ENCODE data around the gene TPX2.
"Not testable (repeated sequence)": the region's sequence is repeated elsewhere in the genome, so short reads cannot be mapped to it uniquely, and the experiment has no call there.

TPX2 gene

DNA sequence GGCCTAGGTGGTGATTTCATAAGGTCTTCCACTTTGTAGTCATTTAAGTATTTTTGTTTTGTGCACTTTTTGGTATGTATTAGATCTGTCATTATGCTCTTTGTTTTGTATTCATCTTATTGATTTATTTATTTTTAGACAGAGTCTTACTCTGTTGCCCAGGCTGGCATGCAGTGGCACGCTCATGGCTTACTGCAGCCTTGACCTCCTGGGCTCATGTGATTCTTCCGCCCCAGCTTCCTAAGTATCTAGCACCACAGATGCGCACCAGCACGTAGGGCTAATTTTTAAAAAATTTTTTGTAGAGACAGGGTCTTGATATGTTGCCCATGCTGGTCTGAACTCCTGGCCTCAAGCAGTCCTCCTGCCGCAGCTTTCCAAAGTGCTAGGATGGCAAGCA is 30.6 kb downstream of the TPX2 start:
- no peak for DNase-seq

DNA sequence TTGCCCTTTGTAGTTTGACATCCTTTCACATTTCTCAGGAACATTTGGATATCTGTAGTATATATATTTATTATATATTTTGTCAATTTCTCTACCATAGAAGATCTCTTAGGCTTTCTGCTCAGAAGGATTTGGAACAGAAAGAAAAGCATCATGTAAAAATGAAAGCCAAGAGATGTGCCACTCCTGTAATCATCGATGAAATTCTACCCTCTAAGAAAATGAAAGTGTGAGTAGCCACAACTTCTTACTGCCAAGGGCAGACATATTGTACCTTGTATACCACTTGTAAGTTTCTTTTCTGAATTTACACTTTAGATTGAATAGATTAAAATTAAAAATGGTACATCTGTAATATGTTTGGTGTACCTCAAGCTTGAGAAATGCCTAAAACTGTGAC is 31.2 kb downstream of the TPX2 start:
- no peak for DNase-seq

DNA sequence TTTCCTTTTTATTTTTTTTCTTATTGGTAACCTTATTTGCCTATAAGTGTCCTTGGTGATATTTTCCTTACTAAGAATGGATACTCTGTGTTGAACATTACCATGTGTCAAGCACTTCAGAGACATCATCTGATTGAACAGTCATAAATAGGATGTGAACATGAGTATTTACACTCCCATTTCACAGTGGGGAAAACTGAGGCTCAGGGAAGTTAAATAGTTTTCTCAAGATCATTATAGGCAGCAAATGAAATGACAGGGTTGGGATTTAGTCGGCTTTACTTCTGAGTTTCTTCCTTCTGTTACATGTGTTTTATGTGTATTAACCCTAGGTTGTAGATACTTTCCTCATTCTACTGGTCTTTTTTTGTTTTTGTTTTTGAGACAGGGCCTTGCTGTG is 35.3 kb downstream of the TPX2 start:
- DNase-seq, result no peak

DNA sequence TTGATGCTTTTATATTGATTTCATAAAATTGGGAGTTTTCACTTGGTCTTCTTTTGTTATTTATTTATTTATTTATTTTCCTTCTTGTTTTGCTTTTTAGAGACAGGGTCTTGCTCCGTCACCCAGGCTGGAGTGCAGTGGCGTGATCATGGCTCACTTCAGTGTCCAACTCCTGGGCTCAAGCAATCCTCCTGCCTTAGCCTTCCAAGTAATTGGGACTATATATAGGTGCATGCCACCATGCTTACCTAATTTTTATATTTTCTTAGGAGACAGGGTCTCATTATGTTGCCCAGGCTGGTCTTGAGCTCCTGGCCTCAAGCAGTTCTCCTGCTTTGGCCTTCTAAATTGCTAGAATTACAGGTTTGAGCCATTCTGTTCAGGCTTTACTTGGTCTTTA is 41.7 kb downstream of the TPX2 start:
- DNase-seq, result no peak

DNA sequence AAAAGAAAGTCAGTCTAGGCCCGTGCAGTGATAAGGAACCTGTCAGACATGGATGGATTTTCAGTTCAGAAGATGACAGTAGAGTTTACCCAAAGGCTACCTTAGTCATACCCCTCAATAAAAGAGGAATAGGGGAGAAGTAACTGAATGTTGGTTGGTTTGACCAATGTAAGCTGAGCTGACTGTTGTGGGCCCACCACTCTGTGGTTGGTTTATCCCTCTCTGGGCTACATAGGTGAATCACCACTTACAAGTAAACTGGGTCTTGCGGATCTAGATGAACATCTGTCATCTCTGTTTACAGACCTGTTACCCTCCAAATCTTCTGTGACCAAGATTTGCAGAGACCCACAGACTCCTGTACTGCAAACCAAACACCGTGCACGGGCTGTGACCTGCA is 42.9 kb downstream of the TPX2 start:
- DNase-seq, result no peak

DNA sequence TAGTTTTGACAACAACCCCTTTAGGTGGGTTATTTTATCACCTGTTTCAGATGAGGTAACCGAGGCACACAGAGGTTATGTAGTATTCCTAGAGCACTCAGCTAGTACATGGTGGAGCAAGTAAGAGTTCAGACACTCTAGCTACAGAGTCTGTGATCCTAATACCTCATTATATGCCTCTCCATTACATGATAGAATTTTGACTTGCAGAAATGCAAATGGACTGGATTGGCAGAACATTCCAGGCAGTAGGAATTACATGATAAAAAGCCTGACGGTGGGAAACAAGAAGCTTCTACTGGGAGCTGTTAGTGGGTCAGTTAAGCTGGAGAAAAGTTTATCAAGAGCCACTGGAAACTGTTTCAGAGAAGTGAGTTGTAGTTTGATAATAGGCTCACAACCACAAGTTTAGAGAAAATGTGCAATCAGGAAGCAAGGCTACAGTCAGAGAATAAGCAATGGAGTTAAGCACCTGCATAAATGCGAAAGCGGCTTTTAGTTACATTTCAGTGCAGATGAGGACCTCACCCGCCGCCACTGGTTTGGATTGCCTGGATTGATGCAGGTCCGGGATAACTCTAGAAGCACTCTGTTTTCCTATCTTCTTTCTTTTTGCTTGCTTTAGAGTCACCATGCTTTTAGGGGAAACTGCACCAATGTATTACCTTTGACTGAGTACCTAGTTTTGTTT is 45.4 kb downstream of the TPX2 start:
- DNase-seq, result no peak

DNA sequence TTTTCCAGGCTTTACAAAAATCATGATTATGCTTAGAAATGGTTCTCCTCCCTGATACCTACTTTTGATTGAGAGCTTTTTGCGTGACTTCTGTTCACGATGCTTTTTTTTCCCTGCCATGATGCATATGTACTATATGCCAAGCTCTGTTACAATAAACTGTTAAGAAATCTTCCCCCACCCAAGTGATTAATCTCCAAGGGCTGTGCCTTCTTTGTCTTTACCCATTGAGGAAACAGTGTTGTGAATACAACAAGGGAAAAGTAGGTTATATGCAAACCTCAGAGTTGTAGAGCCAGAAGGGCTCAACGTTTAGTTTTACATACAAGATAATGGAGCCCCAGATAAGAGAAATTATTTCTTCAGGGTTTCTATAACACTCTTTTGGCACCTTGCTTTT is 46.0 kb downstream of the TPX2 start:
- no peak for DNase-seq

DNA sequence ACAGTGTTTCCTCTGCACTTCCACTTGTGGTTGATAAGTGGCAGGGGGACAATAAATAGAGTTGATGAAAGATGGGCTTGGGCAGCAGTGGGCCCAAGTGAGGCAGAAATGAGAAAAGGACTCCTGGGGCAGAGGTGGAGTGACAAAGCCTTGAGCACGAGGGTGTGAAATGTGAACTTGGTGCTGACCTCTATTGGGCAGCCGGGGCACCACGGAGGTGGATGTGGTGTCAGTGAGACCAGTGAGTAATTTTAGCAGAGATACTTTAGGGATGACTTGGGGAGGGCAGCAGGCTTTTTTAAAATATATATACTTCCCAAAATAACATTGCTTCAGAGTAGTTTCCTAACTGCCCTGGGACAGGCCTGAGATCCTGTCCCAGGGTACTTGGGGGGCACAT is 49.5 kb downstream of the TPX2 start:
- DNase-seq, result no peak

DNA sequence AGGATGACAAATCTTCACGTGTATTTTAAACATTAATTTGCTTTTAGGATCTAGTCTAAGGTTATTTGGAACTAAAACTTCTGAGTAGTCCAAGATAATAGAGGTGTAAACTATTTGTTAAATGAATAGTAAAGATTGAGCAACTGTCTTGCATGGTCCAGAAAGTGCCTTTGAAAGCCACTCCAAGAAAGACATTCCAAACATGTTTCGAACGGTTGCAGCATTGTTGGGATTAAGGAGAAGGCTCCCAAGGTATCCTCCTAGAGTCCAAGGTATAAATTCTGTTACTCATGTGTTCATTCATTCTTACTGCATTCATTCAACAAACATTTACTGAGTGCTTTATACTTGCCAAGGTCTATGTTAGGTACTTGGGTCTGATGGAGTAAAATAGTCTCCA is 51.3 kb downstream of the TPX2 start:
- no peak for DNase-seq

DNA sequence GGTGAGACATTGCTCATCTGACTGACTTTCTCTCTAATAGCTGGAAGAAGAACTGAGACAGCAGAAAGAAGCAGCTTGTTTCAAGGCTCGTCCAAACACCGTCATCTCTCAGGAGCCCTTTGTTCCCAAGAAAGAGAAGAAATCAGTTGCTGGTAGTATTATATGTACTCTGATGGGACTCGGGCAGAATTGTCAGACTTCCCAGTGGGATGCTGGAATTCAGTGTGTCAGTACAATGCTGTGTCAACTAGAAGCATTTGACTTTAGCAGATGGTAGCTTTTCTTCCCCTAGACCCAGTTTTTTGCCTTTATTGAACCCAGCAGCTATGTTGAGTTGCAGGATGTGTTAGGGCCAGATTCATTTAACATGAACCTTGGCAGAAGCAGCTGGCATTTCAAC is 58.3 kb downstream of the TPX2 start:
- DNase-seq, result no peak

DNA sequence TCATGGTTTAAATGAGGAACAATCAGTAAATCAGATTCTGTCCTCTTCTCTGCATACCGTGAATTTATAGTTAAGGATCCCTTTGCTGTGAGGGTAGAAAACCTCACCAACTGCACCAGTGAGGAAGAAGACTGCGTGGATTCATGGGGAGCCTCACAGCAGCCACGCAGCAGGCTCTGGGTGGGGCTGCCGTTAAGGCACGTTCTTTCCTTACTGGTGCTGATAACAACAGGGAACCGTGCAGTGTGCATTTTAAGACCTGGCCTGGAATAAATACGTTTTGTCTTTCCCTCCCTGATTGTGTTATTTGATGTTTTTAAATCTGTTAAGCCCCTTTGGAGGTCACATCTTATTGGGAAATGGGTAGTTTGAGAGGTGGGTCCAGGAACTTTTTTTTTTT is 62.4 kb downstream of the TPX2 start:
- DNase-seq, result no peak

DNA sequence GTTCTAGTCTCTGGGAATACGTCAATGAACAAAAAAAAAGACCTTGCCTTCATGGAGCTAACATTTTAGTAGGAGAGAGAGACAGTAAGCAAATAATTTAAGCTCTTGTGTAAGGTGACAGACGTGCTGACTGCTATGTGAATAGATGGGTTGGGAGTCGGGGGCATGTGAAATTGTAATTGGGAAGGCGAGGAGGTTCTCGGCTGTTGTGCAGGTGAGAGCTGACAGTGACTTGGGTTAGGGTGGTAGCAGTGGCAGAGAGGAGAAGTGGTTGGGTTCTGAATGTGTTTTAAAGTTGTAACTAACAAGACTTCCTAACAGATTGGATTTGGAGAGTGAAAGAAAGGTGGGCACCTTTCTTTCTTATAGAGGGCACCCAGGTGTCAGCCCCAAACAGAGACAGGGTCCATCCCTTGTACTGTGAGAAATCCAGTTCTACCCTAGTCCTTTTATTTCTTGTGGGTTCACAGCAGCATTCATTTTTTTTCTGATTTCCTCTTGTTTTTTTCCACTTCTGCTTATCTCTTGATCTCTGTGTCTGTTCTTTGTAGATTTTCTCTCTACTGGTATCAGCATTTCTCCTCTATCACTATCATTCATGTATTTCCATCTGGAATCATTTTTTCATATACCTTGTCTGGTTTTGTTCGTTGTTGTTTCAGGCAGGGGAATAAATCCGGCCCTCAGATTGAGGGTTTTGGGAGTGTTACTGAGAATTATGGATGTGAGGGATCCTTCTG is 64.6 kb downstream of the TPX2 start:
- DNase-seq, result no peak

DNA sequence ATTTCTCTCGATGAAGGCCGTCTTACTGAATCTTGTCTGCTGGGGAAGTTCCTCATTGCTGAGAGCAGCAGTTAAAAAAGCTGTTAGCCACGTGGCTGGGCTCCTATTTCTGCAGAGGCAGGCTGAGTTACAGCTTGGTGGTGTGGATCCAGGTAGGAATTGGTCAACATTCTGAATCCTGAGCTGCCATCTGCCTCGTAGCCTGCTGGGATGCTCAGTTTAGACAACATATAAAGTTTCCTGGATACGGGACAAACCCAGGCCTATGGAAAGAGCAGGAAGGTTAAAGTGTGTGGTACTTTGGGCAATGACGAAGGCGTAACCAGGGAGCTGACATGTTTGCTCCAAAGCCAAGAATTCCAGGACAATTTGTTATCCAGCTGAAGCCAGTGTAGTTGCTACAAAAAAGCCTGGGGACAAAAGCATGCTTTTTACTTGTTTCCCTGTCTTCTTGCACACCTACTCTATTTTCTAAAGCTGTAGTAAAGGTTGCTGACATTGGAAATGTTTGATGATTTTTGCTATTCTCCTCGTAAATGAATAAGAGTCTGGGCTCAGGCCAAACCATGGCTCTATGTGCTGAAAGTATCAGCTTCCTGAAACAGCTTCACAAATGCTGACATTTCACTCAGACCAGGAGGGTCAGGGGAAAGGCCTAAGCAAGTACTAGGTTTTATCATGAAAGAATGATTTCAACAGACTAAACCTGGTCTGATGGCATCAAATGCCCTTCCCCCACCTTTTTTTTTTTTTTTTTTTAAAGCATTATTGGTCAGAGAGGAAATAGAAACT is 67.7 kb downstream of the TPX2 start:
- no peak for DNase-seq

DNA sequence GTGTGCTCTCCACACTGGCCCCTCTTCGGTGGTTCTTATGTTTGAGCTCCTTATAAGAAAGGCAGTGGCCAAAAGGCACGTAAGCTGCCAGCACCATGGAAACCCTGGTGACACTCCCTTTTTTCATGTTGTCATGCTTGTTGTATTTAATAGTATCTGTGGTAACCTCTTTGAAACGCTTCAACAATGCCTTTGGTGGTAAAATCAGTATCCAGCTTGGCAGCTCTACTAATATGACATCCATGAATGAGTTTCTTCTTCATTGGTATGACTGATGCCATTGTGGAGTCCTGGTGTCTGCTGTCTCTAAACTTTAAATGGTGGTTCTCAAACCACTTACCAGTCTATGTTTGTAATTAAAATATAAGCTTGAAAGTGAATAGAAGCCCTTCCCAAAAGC is 69.4 kb downstream of the TPX2 start:
- DNase-seq, result no peak

DNA sequence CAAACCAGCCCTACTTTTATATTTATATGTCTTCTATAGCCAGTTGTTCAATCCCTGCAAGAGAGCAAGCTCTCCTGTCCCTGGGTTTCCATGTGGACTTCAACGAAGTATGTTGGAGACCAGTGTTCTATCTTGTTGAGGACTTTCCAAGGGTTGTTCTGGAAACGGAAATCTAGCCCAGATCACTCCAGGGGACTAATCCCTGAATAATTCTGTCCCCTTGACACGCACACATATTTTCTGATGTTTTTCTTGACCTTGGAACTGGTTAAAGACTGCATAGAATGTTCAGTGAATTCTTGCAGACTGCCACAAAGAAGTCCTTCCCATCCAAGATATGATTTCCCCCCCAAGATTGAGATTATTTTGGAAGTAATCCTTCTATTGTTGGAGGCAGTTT is 70.6 kb downstream of the TPX2 start:
- no peak for DNase-seq

DNA sequence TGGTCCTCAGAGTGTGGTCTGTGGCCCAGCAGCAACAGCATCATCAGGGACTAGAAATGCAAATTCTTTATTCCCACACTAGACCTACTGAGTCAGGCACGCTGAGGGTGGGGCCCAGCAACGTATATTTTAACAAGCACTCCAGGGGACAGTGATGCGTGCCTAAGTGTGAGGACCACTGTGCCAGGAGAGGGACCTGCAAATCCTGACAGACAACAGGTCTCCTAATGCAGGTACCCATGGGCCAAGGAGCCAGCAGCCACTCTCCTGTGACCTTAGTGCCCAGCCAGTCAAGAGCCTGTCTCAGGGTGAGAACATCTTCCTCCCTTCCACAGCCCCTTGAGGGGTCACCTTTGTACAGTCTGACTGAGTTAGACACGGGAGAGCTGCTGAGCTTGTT is 72.1 kb downstream of the TPX2 start:
- DNase-seq, result no peak

DNA sequence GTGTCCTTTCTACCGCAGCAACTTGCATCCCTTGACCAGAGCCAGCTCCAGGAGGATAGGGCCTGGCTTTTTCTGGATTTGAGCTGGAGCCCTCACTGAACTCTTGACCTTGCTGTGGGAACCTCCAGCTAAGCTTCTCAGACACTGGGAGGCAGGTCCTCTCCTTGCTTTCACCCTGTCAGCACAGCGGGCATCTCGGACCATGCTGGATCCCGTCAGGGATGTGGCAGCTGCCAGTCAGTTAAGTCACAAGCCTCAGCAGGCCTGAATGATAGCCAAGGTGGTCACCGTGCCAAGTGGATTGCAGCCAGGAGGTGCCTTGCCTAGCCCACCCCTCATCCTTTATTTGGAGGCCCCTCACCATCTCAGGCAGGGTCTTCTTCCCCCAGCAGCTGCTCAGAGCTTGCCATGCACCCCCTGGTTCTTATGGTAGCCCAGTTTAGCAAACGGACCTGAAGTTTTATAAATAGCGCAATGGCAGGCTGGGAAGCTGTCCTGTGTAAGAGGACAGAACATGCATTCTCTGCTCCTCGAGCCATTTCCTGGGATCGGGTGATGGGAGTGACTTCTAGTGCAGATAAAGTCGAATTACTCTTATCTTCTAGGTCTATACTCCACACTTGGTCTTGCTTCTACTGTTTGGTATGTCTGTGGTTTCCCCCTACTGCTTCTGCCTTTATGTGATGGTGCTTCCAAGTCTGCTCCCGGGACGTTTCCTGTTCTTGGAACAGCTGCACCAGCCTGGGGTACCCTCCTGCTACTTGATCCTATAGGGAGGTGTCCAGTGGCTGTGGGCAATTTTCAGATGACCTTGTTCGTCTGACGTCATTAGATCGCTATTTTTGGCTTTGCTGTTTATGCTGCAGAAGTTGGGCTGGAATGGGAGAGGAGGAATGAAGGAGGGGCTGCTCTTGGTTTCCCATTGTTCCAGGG is 73.0 kb downstream of the TPX2 start:
- DNase-seq, result no peak

DNA sequence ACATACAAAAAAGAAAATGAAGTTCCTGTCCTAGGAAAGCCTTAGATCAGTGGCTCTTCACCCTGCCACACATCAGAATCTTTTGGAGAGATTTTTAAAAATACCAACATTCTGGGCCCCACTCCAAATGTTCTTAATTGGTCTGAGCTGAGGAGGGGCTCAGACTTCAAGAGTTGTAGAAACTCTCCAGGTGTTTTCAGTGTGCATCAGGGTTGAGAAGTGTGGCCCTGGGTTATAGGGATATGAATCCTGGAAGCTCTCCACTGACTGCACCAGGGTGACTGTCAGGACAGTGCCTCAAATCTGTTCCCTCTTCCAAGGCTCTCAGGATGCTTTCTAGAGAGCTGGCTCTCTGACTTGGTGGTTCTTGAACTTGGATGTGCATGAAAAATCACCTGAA is 74.5 kb downstream of the TPX2 start:
- DNase-seq, result no peak

DNA sequence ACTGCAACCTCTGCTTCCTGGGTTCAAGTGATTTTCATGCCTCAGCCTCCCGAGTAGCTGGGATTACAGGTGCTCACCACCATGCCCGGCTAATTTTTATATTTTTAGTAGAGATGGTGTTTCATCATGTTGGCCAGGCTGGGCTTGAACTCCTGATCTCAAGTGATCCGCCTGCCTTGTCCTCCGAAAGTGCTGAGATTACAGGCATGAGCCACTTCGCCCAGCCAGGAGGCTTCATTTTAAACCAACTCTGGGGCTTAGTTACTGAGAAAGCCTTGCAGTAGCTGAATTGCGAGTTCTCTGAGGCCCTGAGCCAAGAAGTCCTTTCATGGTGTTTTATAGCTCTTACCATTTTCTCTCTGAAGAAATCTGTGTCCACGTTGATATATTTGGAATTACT is 75.1 kb downstream of the TPX2 start:
- not testable (repeated sequence) for DNase-seq

DNA sequence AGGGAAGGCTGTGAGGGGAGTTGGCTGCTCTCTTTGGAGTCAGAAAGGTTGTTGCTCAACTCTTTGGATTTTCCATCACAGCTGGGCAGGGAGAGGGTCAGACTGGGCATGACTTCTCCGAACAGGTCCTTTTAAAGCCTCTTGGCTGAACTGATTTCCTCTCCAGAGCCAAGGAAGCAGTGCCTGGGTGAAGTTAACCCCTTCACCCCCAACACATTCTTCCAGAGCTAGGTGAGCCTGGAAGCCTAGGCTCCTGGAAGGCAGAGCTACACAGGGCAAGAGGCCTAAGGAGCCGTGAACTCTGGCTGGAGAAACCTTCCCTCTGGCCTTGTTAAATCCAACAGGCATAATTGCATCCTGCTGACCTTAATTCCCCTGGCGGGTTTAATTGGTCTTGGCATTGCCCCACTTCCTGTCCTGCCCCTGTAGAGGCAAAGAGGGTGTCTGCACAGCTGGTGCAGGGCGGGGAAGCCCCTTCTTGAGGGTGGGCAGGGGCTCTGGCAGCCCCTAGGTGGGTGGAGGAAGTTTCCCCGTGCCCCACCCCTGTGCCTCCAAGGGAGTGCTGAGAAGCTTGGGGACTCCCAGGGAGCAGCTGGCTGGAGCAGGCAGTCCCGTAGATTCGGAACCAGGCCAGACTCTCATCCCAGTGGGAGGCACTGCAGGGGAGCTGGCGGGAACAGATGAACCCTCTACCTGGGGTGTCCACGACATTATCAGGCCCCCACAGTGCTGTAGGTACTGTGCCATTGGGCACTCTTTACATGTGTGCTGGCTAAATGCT is 76.5 kb downstream of the TPX2 start:
- no peak for DNase-seq

DNA sequence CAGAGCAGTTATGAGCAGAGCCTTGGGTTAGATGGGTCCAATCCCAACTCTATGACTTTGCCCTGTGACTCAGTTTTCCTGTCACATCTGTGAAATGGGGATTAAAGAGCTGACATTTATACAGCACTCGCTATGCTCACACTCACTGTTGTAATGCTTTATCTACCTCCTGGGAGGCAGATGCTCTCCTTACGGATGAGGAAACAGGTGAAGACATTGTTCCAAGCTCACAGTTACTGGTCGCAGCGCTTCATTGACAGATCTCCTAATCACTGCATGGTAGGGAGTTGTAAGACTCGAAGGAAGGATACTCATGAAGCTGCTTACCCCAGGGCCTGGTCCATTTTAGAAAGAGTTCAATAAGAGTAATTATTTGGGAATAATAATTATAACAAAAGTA is 77.1 kb downstream of the TPX2 start:
- no peak for DNase-seq

DNA sequence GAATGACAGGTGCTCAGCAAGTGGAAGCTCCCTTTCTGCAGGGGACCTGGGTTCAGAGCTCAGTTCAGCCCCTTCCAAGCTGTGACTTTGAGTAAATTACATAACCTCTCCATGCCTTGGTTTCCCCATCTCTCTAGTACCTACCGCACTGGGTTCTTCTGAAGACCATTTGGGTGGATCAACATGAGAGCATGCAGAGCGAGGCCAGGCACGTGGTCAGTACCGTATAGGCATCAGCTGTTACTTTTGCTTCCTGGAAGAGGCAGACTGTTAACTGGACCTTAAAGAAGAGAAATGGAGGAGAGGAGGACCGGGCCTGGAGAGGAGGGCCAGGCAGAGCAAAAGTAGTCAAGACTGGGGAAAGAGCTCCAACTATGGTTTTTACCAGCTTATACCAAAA is 78.4 kb downstream of the TPX2 start:
- no peak for DNase-seq
